Measurements from ENCODE around the gene PPFIA2. TPM values are rescaled to one million over a fixed set of nuclear protein-coding genes. Genes with fewer than 3 reads are reported as not detected.

PPFIA2 gene
- total RNA-seq, 1 donor from 2014 or later = 1.1 TPM

DNA sequence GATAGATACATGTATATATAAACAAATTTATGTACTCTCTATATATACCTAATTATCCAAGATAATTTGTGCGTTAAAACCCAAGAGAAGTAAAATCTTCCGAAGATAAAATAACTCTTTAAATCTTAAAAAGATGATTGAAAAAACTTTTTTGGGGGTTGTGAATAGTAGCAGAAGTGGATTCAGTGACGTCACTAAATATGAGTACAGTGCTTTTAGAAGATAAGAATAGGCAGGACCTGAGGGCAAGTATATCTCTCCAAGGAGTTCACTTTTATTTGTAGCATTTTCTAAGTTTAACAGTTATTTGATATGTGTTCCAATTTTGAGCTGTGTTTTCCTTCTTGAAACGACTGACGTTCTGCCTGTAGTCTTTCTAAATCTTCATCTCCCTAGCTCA lies 319.8 kb downstream of the PPFIA2 start:
- Mint-ChIP-seq H3K9me3 (no peaks in the 10 kb centered on the region), H3K27ac (no peak overlapping the region), H3K27me3 (ENCODE audit: low read depth) (peaks cover 4% of the 10 kb centered on the region), H3K4me3 (no peak overlapping the region), H3K4me1 (no peaks in the 10 kb centered on the region), H3K36me3 (no peaks in the 10 kb centered on the region)
- TF ChIP-seq, protein P1, sequence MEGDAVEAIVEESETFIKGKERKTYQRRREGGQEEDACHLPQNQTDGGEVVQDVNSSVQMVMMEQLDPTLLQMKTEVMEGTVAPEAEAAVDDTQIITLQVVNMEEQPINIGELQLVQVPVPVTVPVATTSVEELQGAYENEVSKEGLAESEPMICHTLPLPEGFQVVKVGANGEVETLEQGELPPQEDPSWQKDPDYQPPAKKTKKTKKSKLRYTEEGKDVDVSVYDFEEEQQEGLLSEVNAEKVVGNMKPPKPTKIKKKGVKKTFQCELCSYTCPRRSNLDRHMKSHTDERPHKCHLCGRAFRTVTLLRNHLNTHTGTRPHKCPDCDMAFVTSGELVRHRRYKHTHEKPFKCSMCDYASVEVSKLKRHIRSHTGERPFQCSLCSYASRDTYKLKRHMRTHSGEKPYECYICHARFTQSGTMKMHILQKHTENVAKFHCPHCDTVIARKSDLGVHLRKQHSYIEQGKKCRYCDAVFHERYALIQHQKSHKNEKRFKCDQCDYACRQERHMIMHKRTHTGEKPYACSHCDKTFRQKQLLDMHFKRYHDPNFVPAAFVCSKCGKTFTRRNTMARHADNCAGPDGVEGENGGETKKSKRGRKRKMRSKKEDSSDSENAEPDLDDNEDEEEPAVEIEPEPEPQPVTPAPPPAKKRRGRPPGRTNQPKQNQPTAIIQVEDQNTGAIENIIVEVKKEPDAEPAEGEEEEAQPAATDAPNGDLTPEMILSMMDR (IDR thresholded peaks at IDR 0.05; ENCODE audit: unreplicated experiment) = no peak
- no peak for DNase-seq (ENCODE audit: low spot score in 2 of 2, unreplicated experiment in 2 of 2)

- Mint-ChIP-seq H3K27me3 (ENCODE audit: low read depth) (peaks cover 23% of the 10 kb centered on the region), H3K4me1 (no peaks in the 10 kb centered on the region), H3K36me3 (peaks cover 3% of the 10 kb centered on the region), H3K27ac (no peak overlapping the region), H3K4me3 (no peak overlapping the region), H3K9me3 (peaks cover 19% of the 10 kb centered on the region)
- DNase-seq (ENCODE audit: low spot score in 2 of 2, unreplicated experiment in 2 of 2) = no peak
- TF ChIP-seq, protein P1 (IDR thresholded peaks at IDR 0.05; ENCODE audit: unreplicated experiment) = no peak
These were observed 342.1 kb downstream of the PPFIA2 start for GRCh38 chr12:81417056-81417455.

GRCh38 chr12:81416571-81416970 lies 342.6 kb downstream of the PPFIA2 start:
- H3K27me3 Mint-ChIP-seq (ENCODE audit: low read depth) = peaks cover 23% of the 10 kb centered on the region
- H3K4me1 Mint-ChIP-seq = no peaks in the 10 kb centered on the region
- H3K9me3 Mint-ChIP-seq = peaks cover 16% of the 10 kb centered on the region
- H3K36me3 Mint-ChIP-seq = peaks cover 3% of the 10 kb centered on the region
- H3K27ac Mint-ChIP-seq = no peak overlapping the region
- H3K4me3 Mint-ChIP-seq = no peak overlapping the region
- TF ChIP-seq, protein P1 (IDR thresholded peaks at IDR 0.05; ENCODE audit: unreplicated experiment) = no peak
- DNase-seq (ENCODE audit: low spot score in 2 of 2, unreplicated experiment in 2 of 2) = no peak

DNA sequence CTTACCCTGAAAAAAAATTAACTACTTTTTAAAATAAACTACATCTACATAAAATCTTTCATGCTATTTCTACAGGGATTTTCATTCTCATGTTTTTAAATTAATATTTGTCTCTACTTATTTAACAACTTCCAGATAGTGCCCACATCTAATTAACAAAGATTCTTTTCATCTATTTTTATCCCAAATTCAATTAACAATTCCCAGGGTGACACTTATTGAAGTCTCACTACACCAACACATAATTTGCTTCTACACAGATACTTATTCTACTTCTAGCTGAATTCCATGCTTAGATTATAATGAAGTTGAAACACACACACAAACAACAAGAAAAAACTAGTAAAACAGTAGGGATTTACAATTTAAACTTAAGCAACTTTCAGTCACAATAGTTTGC lies 344.7 kb downstream of the PPFIA2 start:
- H3K27ac Mint-ChIP-seq = no peak overlapping the region
- peaks cover 23% of the 10 kb centered on the region for H3K27me3 Mint-ChIP-seq (ENCODE audit: low read depth)
- TF ChIP-seq, protein P1 (IDR thresholded peaks at IDR 0.05; ENCODE audit: unreplicated experiment) = no peak
- H3K4me3 Mint-ChIP-seq = no peak overlapping the region
- no peaks in the 10 kb centered on the region for H3K36me3 Mint-ChIP-seq
- H3K4me1 Mint-ChIP-seq = no peaks in the 10 kb centered on the region
- H3K9me3 Mint-ChIP-seq = peaks cover 8% of the 10 kb centered on the region
- DNase-seq (ENCODE audit: low spot score in 2 of 2, unreplicated experiment in 2 of 2) = no peak

DNA sequence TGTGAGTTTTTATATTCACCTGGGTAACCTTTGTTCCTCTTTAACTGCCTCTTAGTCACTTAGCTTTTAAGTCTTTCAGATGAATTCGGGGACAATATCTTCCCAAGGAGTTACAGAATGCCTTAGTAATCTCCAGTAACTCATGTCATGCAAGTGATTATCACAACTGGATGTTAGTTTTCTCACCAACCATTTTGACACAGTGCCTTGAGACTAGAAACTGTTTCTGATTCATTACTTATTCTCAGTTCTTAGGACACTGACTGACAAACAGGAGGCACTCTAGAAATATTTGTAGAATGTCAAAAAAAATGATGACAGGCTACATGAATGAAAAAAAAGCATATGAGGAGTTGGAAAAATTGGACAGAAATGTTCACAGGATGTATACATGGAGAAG lies 346.2 kb downstream of the PPFIA2 start:
- Mint-ChIP-seq H3K9me3 (peaks cover 8% of the 10 kb centered on the region), H3K4me1 (no peaks in the 10 kb centered on the region), H3K36me3 (no peaks in the 10 kb centered on the region), H3K27ac (no peak overlapping the region), H3K4me3 (no peak overlapping the region), H3K27me3 (ENCODE audit: low read depth) (peaks cover 23% of the 10 kb centered on the region)
- TF ChIP-seq, protein P1 (IDR thresholded peaks at IDR 0.05; ENCODE audit: unreplicated experiment) = no peak
- no peak for DNase-seq (ENCODE audit: low spot score in 2 of 2, unreplicated experiment in 2 of 2)

DNA sequence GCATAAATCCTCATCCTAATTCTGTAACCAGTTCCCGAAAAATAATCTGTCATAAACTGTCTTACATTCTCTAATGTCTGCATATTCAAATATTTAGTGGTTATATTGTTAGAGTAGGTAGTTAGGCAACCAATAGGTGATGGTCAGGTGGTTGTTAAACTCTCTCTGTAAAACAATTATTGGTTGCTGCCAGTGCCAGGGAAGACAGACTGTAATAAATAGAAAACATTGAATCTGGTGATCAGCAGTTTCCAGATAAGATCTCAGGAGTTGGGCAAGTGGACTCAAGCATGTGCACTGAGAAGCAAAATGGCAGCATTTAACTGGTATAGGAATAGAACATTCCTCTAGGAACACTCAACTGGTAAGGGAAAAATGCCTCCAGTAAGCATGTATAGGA lies 355.8 kb downstream of the PPFIA2 start:
- H3K27me3 Mint-ChIP-seq (ENCODE audit: low read depth) = peaks cover 5% of the 10 kb centered on the region
- H3K4me3 Mint-ChIP-seq = no peak overlapping the region
- H3K36me3 Mint-ChIP-seq = no peaks in the 10 kb centered on the region
- TF ChIP-seq, protein P1 (IDR thresholded peaks at IDR 0.05; ENCODE audit: unreplicated experiment) = no peak
- no peaks in the 10 kb centered on the region for H3K9me3 Mint-ChIP-seq
- H3K4me1 Mint-ChIP-seq = peaks cover 5% of the 10 kb centered on the region
- DNase-seq (ENCODE audit: low spot score in 2 of 2, unreplicated experiment in 2 of 2) = no peak
- no peak overlapping the region for H3K27ac Mint-ChIP-seq

Data from mesothelial cell of epicardium (in vitro differentiated cells).